Caco-2 (cell line): ENCODE results near the gene ADNP2. TPM values are rescaled to one million over a fixed set of nuclear protein-coding genes. Genes with fewer than 3 reads are reported as not detected.
A peak's percentile ranks its signal among the peaks of the same experiment; 100 is the strongest.

ENCODE experiments used
- BruUV-seq: library from RNA; stranded (reverse); fragments of 400-500 nt; replicated peaks from 2 replicates; lab custom pipeline; 2021; lab: Mats Ljungman, UMichigan
- CTCF ChIA-PET: fragments of 300-600 bp; sonication (Branson Sonifier 250); formaldehyde crosslinking; loops from one replicate; lab custom pipeline; 2022; ENCODE audit warnings: antibody characterized with exemption; lab: Charles Lee
- POLR2A ChIA-PET: fragments of 300-600 bp; sonication (Branson Sonifier 250); formaldehyde crosslinking; loops from one replicate; lab custom pipeline; 2022; ENCODE audit warnings: antibody characterized with exemption; lab: Charles Lee
- DNase-seq, 2 experiments: peaks; one replicate each; pipeline versions ENCODE4 v3.0.0 to v3.0.0-alpha.2; 2020 to 2022
- H3K27me3 ChIP-seq: replicated peaks from 2 replicates; pipeline ENCODE4 v1.6.0; 2011; ENCODE audit warnings: low read length; ENCODE audit not compliant: control insufficient read depth, insufficient read depth
- H3K36me3 ChIP-seq: 2 replicates; pipeline ENCODE4 v1.5.1; 2011; ENCODE audit warnings: low read length; ENCODE audit not compliant: control insufficient read depth, insufficient read depth
- H3K4me1 ChIP-seq: fragments of 250-450 bp; sonication (Bioruptor Pico); 2 replicates; pipeline ENCODE4 v1.5.1; 2020; ENCODE audit warnings: mild to moderate bottlenecking
- H3K4me3 ChIP-seq: 2 replicates; pipeline ENCODE4 v1.5.1; 2011; ENCODE audit warnings: low read depth, mild to moderate bottlenecking, control low read depth, low read length
- H3K9me3 ChIP-seq: fragments of 250-450 bp; sonication (Bioruptor Pico); 2 replicates; pipeline ENCODE4 v1.5.1; 2020; ENCODE audit warnings: mild to moderate bottlenecking, moderate library complexity
- H3K27ac Mint-ChIP-seq: one replicate; pipeline ENCODE4 v1.8.0; 2022; ENCODE audit warnings: mixed read lengths; ENCODE audit not compliant: unreplicated experiment
- H3K27me3 Mint-ChIP-seq: one replicate; pipeline ENCODE4 v1.8.0; 2022; ENCODE audit warnings: mixed read lengths; ENCODE audit not compliant: insufficient read depth, unreplicated experiment
- H3K36me3 Mint-ChIP-seq: one replicate; pipeline ENCODE4 v1.8.0; 2022; ENCODE audit warnings: mild to moderate bottlenecking, mixed read lengths; ENCODE audit not compliant: insufficient read depth, unreplicated experiment
- H3K4me1 Mint-ChIP-seq: one replicate; pipeline ENCODE4 v1.8.0; 2022; ENCODE audit warnings: low read depth, mixed read lengths; ENCODE audit not compliant: unreplicated experiment
- H3K4me3 Mint-ChIP-seq: one replicate; pipeline ENCODE4 v1.8.0; 2022; ENCODE audit warnings: mild to moderate bottlenecking, moderate library complexity, mixed read lengths; ENCODE audit not compliant: unreplicated experiment
- H3K9me3 Mint-ChIP-seq: one replicate; pipeline ENCODE4 v1.8.0; 2022; ENCODE audit warnings: mixed read lengths; ENCODE audit not compliant: unreplicated experiment
- intact Hi-C: fragments of 100-400 bp; cut with micrococcal nuclease; formaldehyde crosslinking; loops from one replicate; pipeline ENCODE4 v1.10.0; 2022; ENCODE audit not compliant: unreplicated experiment
- total RNA-seq: library from RNA; stranded (reverse); gene quantifications from 2 replicates; pipeline ENCODE4 v1.2.3, GENCODE V29; 2022
- TF ChIP-seq, protein P1 (sequence below), 2 experiments: fragments of 200-600 bp in 1 of 2; IDR thresholded peaks; 1 replicate in 1 of 2; 2 replicates in 1 of 2; pipeline versions ENCODE4 v1.5.1 to v1.8.0; 2011 to 2022; ENCODE audit warnings: antibody characterized with exemption in 1 of 2, control low read depth in 1 of 2, inconsistent platforms in 1 of 2, low read depth in 1 of 2, low read length in 1 of 2, mild to moderate bottlenecking in 1 of 2, moderate library complexity in 1 of 2; ENCODE audit not compliant: insufficient read depth in 1 of 2, severe bottlenecking in 1 of 2, unreplicated experiment in 1 of 2

Gene ADNP2
- total RNA-seq, 1 experiment from 2014 or later: 22.1 TPM

DNA sequence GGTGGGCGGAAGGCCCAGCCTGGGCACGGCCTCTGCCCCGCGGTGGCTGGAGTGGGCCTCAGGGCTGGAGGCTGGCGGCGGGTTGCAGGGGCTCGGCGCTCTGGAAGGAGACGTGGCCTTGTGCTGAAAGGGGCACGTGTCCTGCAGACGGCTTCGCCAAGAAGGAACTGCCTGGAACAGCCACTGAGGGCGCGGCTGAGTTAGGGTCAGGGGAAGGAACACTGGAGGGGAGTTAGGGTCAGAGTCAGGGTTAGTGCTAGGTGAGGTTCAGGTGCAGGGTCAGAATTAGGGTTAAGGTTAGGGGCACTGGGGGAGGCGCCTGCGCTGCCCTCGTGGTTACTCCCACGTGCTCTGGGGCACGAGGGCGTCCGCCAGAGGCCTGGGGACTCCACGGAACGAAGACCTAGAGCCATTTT is 933 bp upstream of the ADNP2 start:
- Mint-ChIP-seq H3K4me3 (peak overlapping the region; percentile 67), H3K4me1 (peaks cover 28% of the 10 kb centered on the region), H3K9me3 (no peaks in the 10 kb centered on the region), H3K27ac (no peak overlapping the region), H3K27me3 (no peaks in the 10 kb centered on the region), H3K36me3 (peaks cover 19% of the 10 kb centered on the region)
- intact Hi-C loops: loop anchor here (5.0 kb wide), 1 partner anchor 76 kb away; the partner anchor contains the start of gene RBFA
- ChIA-PET CTCF (no interaction called here), POLR2A (interaction anchor here (1.0 to 1.3 kb wide), 2 partner anchors 40 to 74 kb away, joined by 3 to 9 read pairs; no protein-coding TSS in a partner anchor)
- Histone ChIP-seq H3K27me3 (no peaks in the 10 kb centered on the region), H3K36me3 (no peaks in the 10 kb centered on the region), H3K9me3 (no peaks in the 10 kb centered on the region), H3K4me1 (no peaks in the 10 kb centered on the region), H3K4me3 (no peak overlapping the region)
- TF ChIP-seq, protein P1, sequence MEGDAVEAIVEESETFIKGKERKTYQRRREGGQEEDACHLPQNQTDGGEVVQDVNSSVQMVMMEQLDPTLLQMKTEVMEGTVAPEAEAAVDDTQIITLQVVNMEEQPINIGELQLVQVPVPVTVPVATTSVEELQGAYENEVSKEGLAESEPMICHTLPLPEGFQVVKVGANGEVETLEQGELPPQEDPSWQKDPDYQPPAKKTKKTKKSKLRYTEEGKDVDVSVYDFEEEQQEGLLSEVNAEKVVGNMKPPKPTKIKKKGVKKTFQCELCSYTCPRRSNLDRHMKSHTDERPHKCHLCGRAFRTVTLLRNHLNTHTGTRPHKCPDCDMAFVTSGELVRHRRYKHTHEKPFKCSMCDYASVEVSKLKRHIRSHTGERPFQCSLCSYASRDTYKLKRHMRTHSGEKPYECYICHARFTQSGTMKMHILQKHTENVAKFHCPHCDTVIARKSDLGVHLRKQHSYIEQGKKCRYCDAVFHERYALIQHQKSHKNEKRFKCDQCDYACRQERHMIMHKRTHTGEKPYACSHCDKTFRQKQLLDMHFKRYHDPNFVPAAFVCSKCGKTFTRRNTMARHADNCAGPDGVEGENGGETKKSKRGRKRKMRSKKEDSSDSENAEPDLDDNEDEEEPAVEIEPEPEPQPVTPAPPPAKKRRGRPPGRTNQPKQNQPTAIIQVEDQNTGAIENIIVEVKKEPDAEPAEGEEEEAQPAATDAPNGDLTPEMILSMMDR (IDR thresholded peaks at IDR 0.05; ENCODE audit: insufficient read depth in 1 of 2, low read depth in 1 of 2, low read length in 1 of 2, severe bottlenecking in 1 of 2, unreplicated experiment in 1 of 2): no peak
- no TSS peak for BruUV-seq
- DNase-seq: no peak

DNA sequence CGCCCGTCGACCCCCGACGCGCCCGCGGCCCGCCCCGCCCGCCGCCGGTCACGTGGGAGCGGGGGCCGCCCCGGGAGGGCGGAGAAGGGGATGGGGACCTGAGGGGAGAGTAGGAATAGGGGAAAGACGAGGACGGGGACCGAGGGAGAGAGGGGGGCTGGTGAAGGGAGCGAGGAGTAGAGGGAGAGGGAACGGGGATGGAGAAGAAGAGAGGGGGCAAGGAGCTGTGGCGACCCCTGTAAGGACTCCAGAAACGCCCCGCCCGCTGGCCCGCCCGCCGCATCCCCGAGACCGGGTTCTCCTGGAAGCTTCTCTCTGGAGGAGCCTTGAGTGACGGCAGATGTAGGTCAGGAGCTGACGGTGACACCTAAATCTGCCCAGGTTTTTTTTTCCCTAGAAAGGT is 615 bp downstream of the ADNP2 start:
- Mint-ChIP-seq H3K9me3 (no peaks in the 10 kb centered on the region), H3K36me3 (peaks cover 24% of the 10 kb centered on the region), H3K4me3 (peak overlapping the region; percentile 67), H3K27ac (no peak overlapping the region), H3K4me1 (peaks cover 21% of the 10 kb centered on the region), H3K27me3 (no peaks in the 10 kb centered on the region)
- intact Hi-C loops: loop anchor here (5.0 kb wide), 1 partner anchor 77 kb away; the partner anchor contains the start of gene RBFA
- CTCF ChIA-PET: interaction anchor here (0.5 kb wide), 1 partner anchor 76 kb away, joined by 3 read pairs; no protein-coding TSS in a partner anchor
- H3K27me3 ChIP-seq: no peaks in the 10 kb centered on the region
- no peaks in the 10 kb centered on the region for H3K9me3 ChIP-seq
- POLR2A ChIA-PET: no interaction called here
- TF ChIP-seq, protein P1 (IDR thresholded peaks at IDR 0.05; ENCODE audit: insufficient read depth in 1 of 2, low read depth in 1 of 2, low read length in 1 of 2, severe bottlenecking in 1 of 2, unreplicated experiment in 1 of 2): no peak
- H3K36me3 ChIP-seq: no peaks in the 10 kb centered on the region
- DNase-seq: peak; percentile 29 to 39
- no peaks in the 10 kb centered on the region for H3K4me1 ChIP-seq
- peak overlapping the region; percentile 67 for H3K4me3 ChIP-seq
- BruUV-seq: no TSS peak

DNA sequence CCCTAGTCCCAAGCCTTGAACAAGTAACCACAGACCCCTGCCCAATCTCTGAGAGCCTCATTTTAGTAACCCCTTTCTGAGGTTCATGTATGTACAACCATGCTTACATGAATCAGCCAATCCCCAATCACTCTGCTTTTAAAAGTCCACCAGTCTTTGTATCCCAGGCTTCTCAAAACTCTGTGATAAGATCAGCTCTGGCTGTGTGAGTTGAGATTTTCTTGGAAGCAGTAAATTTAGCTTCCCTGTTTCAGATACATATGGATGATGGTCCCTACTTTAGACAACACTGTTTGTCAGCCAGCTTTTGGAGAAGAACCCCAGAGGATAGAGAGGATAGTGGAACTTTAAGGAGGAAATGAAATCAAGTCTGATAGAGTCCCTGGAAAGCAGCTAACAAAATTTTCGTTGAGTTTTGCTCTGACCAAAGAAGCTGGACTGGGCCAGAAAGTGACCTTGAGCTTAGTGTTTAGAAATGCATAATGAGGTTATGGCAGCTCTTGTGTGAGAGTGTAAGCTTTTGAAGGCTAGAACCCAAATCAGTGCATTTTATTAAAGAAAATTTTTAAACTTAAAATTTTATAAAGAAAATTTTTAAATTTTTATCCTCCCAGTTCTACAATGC is 3.7 kb downstream of the ADNP2 start:
- no peak overlapping the region for H3K4me3 Mint-ChIP-seq
- H3K4me1 Mint-ChIP-seq: peaks cover 8% of the 10 kb centered on the region
- Histone ChIP-seq H3K36me3 (no peaks in the 10 kb centered on the region), H3K4me3 (no peak overlapping the region), H3K9me3 (no peaks in the 10 kb centered on the region), H3K27me3 (no peaks in the 10 kb centered on the region), H3K4me1 (no peaks in the 10 kb centered on the region)
- TF ChIP-seq, protein P1 (IDR thresholded peaks at IDR 0.05; ENCODE audit: insufficient read depth in 1 of 2, low read depth in 1 of 2, low read length in 1 of 2, severe bottlenecking in 1 of 2, unreplicated experiment in 1 of 2): no peak
- DNase-seq: no peak
- peaks cover 33% of the 10 kb centered on the region for H3K36me3 Mint-ChIP-seq
- H3K27ac Mint-ChIP-seq: no peak overlapping the region
- POLR2A ChIA-PET: interaction anchor here (0.6 kb wide), 1 partner anchor 22 kb away, joined by 4 read pairs; no protein-coding TSS in a partner anchor
- no TSS peak for BruUV-seq
- H3K27me3 Mint-ChIP-seq: no peaks in the 10 kb centered on the region
- no peaks in the 10 kb centered on the region for H3K9me3 Mint-ChIP-seq
- CTCF ChIA-PET: no interaction called here
- intact Hi-C loops: no loop called here
